ENCODE data around the gene RBBP6. TPM values are rescaled to one million over a fixed set of nuclear protein-coding genes. Genes with fewer than 3 reads are reported as not detected.

The RBBP6 gene
- total RNA-seq, 1 donor from 2014 or later = 33.0 TPM

GRCh38 chr16:24524855-24525677 is 14.3 kb upstream of the RBBP6 start:
- Mint-ChIP-seq H3K4me1 (ENCODE audit: low read depth) (no peaks in the 10 kb centered on the region), H3K27me3 (ENCODE audit: low read depth) (peaks cover 13% of the 10 kb centered on the region), H3K9me3 (ENCODE audit: low read depth) (no peaks in the 10 kb centered on the region), H3K27ac (ENCODE audit: unreplicated experiment) (no peak overlapping the region), H3K36me3 (ENCODE audit: low read depth) (no peaks in the 10 kb centered on the region), H3K4me3 (ENCODE audit: unreplicated experiment) (no peak overlapping the region)
- TF ChIP-seq CTCF (IDR thresholded peaks at IDR 0.05) = no peak
- no peak for DNase-seq (ENCODE audit: low spot score)

GRCh38 chr16:24525970-24526559 is 13.3 kb upstream of the RBBP6 start:
- TF ChIP-seq CTCF (IDR thresholded peaks at IDR 0.05) = no peak
- Mint-ChIP-seq H3K4me1 (ENCODE audit: low read depth) (no peaks in the 10 kb centered on the region), H3K27ac (ENCODE audit: unreplicated experiment) (no peak overlapping the region), H3K27me3 (ENCODE audit: low read depth) (peaks cover 13% of the 10 kb centered on the region), H3K9me3 (ENCODE audit: low read depth) (no peaks in the 10 kb centered on the region), H3K36me3 (ENCODE audit: low read depth) (no peaks in the 10 kb centered on the region), H3K4me3 (ENCODE audit: unreplicated experiment) (no peak overlapping the region)
- no peak for DNase-seq (ENCODE audit: low spot score)

- no peaks in the 10 kb centered on the region for H3K4me1 Mint-ChIP-seq (ENCODE audit: low read depth)
- H3K36me3 Mint-ChIP-seq (ENCODE audit: low read depth) = no peaks in the 10 kb centered on the region
- peaks cover 13% of the 10 kb centered on the region for H3K27me3 Mint-ChIP-seq (ENCODE audit: low read depth)
- no peaks in the 10 kb centered on the region for H3K9me3 Mint-ChIP-seq (ENCODE audit: low read depth)
- H3K27ac Mint-ChIP-seq (ENCODE audit: unreplicated experiment) = no peak overlapping the region
- H3K4me3 Mint-ChIP-seq (ENCODE audit: unreplicated experiment) = no peak overlapping the region
- no peak for DNase-seq (ENCODE audit: low spot score)
- TF ChIP-seq CTCF (IDR thresholded peaks at IDR 0.05) = no peak
These were observed 12.5 kb upstream of the RBBP6 start for GRCh38 chr16:24526701-24527495.

DNA sequence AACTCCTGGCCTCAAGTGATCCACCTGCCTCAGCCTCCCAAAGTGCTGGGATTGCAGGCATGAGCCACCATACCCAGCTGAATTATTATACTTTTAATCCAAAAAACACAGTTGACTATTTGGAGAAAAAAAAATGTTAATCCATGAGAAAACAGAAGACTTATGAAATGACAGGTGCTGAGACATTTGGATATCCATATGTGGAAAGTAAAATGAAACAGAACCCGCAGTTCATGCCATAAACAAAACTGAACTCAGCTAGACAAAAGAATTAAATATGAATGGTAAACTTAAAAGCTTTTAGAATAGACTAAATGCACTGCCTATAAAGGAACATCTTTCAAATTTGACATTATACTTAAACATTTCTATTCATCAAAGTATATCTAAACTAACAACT is 8.2 kb upstream of the RBBP6 start:
- Mint-ChIP-seq H3K36me3 (ENCODE audit: low read depth) (no peaks in the 10 kb centered on the region), H3K9me3 (ENCODE audit: low read depth) (no peaks in the 10 kb centered on the region), H3K27ac (ENCODE audit: unreplicated experiment) (no peak overlapping the region), H3K27me3 (ENCODE audit: low read depth) (peaks cover 7% of the 10 kb centered on the region), H3K4me1 (ENCODE audit: low read depth) (no peaks in the 10 kb centered on the region), H3K4me3 (ENCODE audit: unreplicated experiment) (no peak overlapping the region)
- no peak for TF ChIP-seq CTCF (IDR thresholded peaks at IDR 0.05)
- no peak for DNase-seq (ENCODE audit: low spot score)

DNA sequence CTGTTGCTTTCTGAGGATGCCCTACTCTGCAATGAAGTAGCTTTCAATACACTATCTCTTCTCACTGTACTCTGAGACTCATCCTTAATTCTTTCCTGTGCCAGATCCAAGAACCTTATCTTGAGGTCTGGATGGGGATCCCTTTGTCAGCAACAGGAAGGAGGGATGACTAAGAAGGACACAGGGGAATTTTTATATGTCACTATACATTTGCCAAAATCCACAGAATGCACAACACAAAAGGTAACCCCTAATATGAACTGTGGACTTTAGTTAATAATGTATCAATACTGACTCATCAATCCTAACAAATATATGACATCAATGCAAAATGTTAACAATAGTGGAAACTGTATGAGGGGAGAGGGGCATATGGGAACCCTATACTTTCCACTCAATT is 4.7 kb upstream of the RBBP6 start:
- Mint-ChIP-seq H3K4me1 (ENCODE audit: low read depth) (no peaks in the 10 kb centered on the region), H3K9me3 (ENCODE audit: low read depth) (no peaks in the 10 kb centered on the region), H3K36me3 (ENCODE audit: low read depth) (peaks cover 2% of the 10 kb centered on the region), H3K27me3 (ENCODE audit: low read depth) (peaks cover 5% of the 10 kb centered on the region), H3K4me3 (ENCODE audit: unreplicated experiment) (no peak overlapping the region), H3K27ac (ENCODE audit: unreplicated experiment) (no peak overlapping the region)
- no peak for DNase-seq (ENCODE audit: low spot score)
- no peak for TF ChIP-seq CTCF (IDR thresholded peaks at IDR 0.05)

Data from chondrocyte (in vitro differentiated cells).